ENCODE results near the gene MPZL3.

MPZL3 gene

GRCh38 chr11:118251858-118252652, at the start of gene MPZL3:
TSS of gene MPZL3 (minus strand) at chr11:118252365. CDS start at chr11:118252294, 71 bp downstream.
- peak; percentile 67 for DNase-seq (ENCODE audit: low read depth)

GRCh38 chr11:118301600-118302195, 49.5 kb upstream of the MPZL3 start:
- no peak for DNase-seq (ENCODE audit: low read depth)

GRCh38 chr11:118295815-118296454, 43.8 kb upstream of the MPZL3 start:
- peak; percentile 67 for DNase-seq (ENCODE audit: low read depth)

- no peak for DNase-seq (ENCODE audit: low read depth)
These were observed 43.0 kb upstream of the MPZL3 start for GRCh38 chr11:118295199-118295598.

GRCh38 chr11:118294053-118294452, 41.9 kb upstream of the MPZL3 start:
- no peak for DNase-seq (ENCODE audit: low read depth)

- DNase-seq (ENCODE audit: low read depth), result peak; percentile 31
These were observed 39.4 kb upstream of the MPZL3 start for GRCh38 chr11:118291477-118292135.

GRCh38 chr11:118290923-118291322, 38.8 kb upstream of the MPZL3 start:
- peak; percentile 57 for DNase-seq (ENCODE audit: low read depth)

- no peak for DNase-seq (ENCODE audit: low read depth)
These were observed 37.2 kb upstream of the MPZL3 start for GRCh38 chr11:118289401-118289800.

- peak; percentile 68 for DNase-seq (ENCODE audit: low read depth)
These were observed 34.8 kb upstream of the MPZL3 start for GRCh38 chr11:118287006-118287405.

GRCh38 chr11:118286545-118286944, 34.4 kb upstream of the MPZL3 start:
- DNase-seq (ENCODE audit: low read depth), result no peak

- DNase-seq (ENCODE audit: low read depth), result no peak
These were observed 31.7 kb upstream of the MPZL3 start for GRCh38 chr11:118283756-118284350.

GRCh38 chr11:118283037-118283636, 31.0 kb upstream of the MPZL3 start:
- DNase-seq (ENCODE audit: low read depth), result no peak

GRCh38 chr11:118282606-118283005, 30.4 kb upstream of the MPZL3 start:
- no peak for DNase-seq (ENCODE audit: low read depth)

GRCh38 chr11:118281284-118281683, 29.1 kb upstream of the MPZL3 start:
- no peak for DNase-seq (ENCODE audit: low read depth)

- DNase-seq (ENCODE audit: low read depth), result peak; percentile 84
These were observed 25.1 kb upstream of the MPZL3 start for GRCh38 chr11:118277312-118277711.

GRCh38 chr11:118276422-118276821, 24.3 kb upstream of the MPZL3 start:
- no peak for DNase-seq (ENCODE audit: low read depth)

GRCh38 chr11:118275176-118275575, 23.0 kb upstream of the MPZL3 start:
- peak; percentile 81 for DNase-seq (ENCODE audit: low read depth)

- DNase-seq (ENCODE audit: low read depth), result no peak
These were observed 22.0 kb upstream of the MPZL3 start for GRCh38 chr11:118274186-118274585.

GRCh38 chr11:118272001-118272400, 19.8 kb upstream of the MPZL3 start:
- no peak for DNase-seq (ENCODE audit: low read depth)

- DNase-seq (ENCODE audit: low read depth), result no peak
These were observed 15.3 kb upstream of the MPZL3 start for GRCh38 chr11:118267486-118267885.

- no peak for DNase-seq (ENCODE audit: low read depth)
These were observed 13.8 kb upstream of the MPZL3 start for GRCh38 chr11:118265954-118266353.

All from ELR (cell line).